H9 (cell line): Measurements from ENCODE around the gene LAMA5. TPM values are rescaled to one million over a fixed set of nuclear protein-coding genes. Genes with fewer than 3 reads are reported as not detected.

Experiments
- DNase-seq: peaks from one replicate; pipeline ENCODE4 v3.0.0-alpha.2; 2017
- H2AFZ ChIP-seq: one replicate; pipeline ENCODE4 v1.6.1; 2013; ENCODE audit warnings: mild to moderate bottlenecking, low read length, control low read depth, moderate library complexity
- H2AK5ac ChIP-seq: 2 replicates; pipeline ENCODE4 v1.6.1; 2013; ENCODE audit warnings: low read length, control low read depth, mixed read lengths; ENCODE audit not compliant: insufficient read length
- H2BK120ac ChIP-seq: one replicate; pipeline ENCODE4 v1.6.1; 2013; ENCODE audit warnings: low read depth, mild to moderate bottlenecking, low read length, control low read depth, inconsistent platforms; ENCODE audit not compliant: poor library complexity, severe bottlenecking
- H2BK12ac ChIP-seq: 2 replicates; pipeline ENCODE4 v1.6.1; 2013; ENCODE audit warnings: low read length, control low read depth, mixed read lengths, low read depth; ENCODE audit not compliant: insufficient read length
- H2BK15ac ChIP-seq: 2 replicates; pipeline ENCODE4 v1.6.1; 2013; ENCODE audit warnings: low read depth, low read length, control low read depth
- H2BK20ac ChIP-seq: one replicate; pipeline ENCODE4 v1.6.1; 2013; ENCODE audit warnings: low read depth, mild to moderate bottlenecking, low read length, control low read depth, inconsistent platforms; ENCODE audit not compliant: poor library complexity, severe bottlenecking
- H2BK5ac ChIP-seq: 2 replicates; pipeline ENCODE4 v1.6.1; 2013; ENCODE audit warnings: low read length, control low read depth, mixed read lengths; ENCODE audit not compliant: insufficient read length
- H3K14ac ChIP-seq: 2 replicates; pipeline ENCODE4 v1.6.1; 2013; ENCODE audit warnings: low read length, control low read depth; ENCODE audit not compliant: insufficient read depth
- H3K18ac ChIP-seq: 2 replicates; pipeline ENCODE4 v1.6.1; 2013; ENCODE audit warnings: low read depth, mild to moderate bottlenecking, mixed read lengths, low read length, control low read depth; ENCODE audit not compliant: insufficient read length
- H3K23ac ChIP-seq: 2 replicates; pipeline ENCODE4 v1.6.1; 2013; ENCODE audit warnings: low read length, control low read depth, mixed read lengths, low read depth; ENCODE audit not compliant: insufficient read length
- H3K23me2 ChIP-seq: 2 replicates; pipeline ENCODE4 v1.6.1; 2013; ENCODE audit warnings: low read depth, mild to moderate bottlenecking, mixed read lengths, low read length, control low read depth; ENCODE audit not compliant: insufficient read length, poor library complexity, severe bottlenecking
- H3K27ac ChIP-seq: 2 replicates; pipeline ENCODE4 v1.5.1; 2013; ENCODE audit warnings: low read length, control low read depth, mixed read lengths, low read depth; ENCODE audit not compliant: insufficient read length
- H3K27me3 ChIP-seq: 2 replicates; pipeline ENCODE4 v1.6.1; 2013; ENCODE audit warnings: low read length, control low read depth, inconsistent platforms; ENCODE audit not compliant: insufficient read depth
- H3K4ac ChIP-seq: 2 replicates; pipeline ENCODE4 v1.6.1; 2013; ENCODE audit warnings: low read depth, mild to moderate bottlenecking, control low read depth, inconsistent platforms, low read length, moderate library complexity
- H3K4me1 ChIP-seq: 2 replicates; pipeline ENCODE4 v1.6.1; 2013; ENCODE audit warnings: low read length, control low read depth, inconsistent platforms; ENCODE audit not compliant: insufficient read depth
- H3K4me2 ChIP-seq: 2 replicates; pipeline ENCODE4 v1.6.1; 2013; ENCODE audit warnings: low read length, control low read depth, mixed read lengths; ENCODE audit not compliant: insufficient read length, insufficient read depth
- H3K56ac ChIP-seq: 2 replicates; pipeline ENCODE4 v1.6.1; 2013; ENCODE audit warnings: low read depth, mild to moderate bottlenecking, mixed read lengths, low read length, control low read depth; ENCODE audit not compliant: insufficient read length
- H3K79me1 ChIP-seq: 2 replicates; pipeline ENCODE4 v1.6.1; 2013; ENCODE audit warnings: low read depth, mild to moderate bottlenecking, moderate library complexity, low read length, control low read depth, inconsistent platforms; ENCODE audit not compliant: insufficient read depth, poor library complexity, severe bottlenecking
- H3K79me2 ChIP-seq: 2 replicates; pipeline ENCODE4 v1.6.1; 2013; ENCODE audit warnings: low read length, control low read depth, inconsistent platforms; ENCODE audit not compliant: insufficient read depth
- H3K9ac ChIP-seq: 2 replicates; pipeline ENCODE4 v1.6.1; 2013; ENCODE audit warnings: low read length, control low read depth, mixed read lengths; ENCODE audit not compliant: insufficient read length; ENCODE audit errors: extremely low read depth
- H3K9me3 ChIP-seq: one replicate; pipeline ENCODE4 v1.6.1; 2013; ENCODE audit warnings: low read depth, low read length, inconsistent platforms; ENCODE audit not compliant: control insufficient read depth
- H3T11ph ChIP-seq: one replicate; pipeline ENCODE4 v1.6.1; 2013; ENCODE audit warnings: mild to moderate bottlenecking, low read length, control low read depth, inconsistent platforms
- H4K20me1 ChIP-seq: one replicate; pipeline ENCODE4 v1.6.1; 2013; ENCODE audit not compliant: control insufficient read depth, insufficient read length, insufficient read depth
- H4K5ac ChIP-seq: 2 replicates; pipeline ENCODE4 v1.6.1; 2013; ENCODE audit warnings: low read depth, mild to moderate bottlenecking, mixed read lengths, low read length, control low read depth; ENCODE audit not compliant: insufficient read length
- H4K8ac ChIP-seq: replicated peaks from 2 replicates; pipeline ENCODE4 v1.6.1; 2013; ENCODE audit warnings: low read length, control low read depth, mixed read lengths, low read depth; ENCODE audit not compliant: insufficient read length
- H4K91ac ChIP-seq: 2 replicates; pipeline ENCODE4 v1.6.1; 2013; ENCODE audit warnings: low read depth, mild to moderate bottlenecking, moderate library complexity, mixed read lengths, low read length, control low read depth; ENCODE audit not compliant: insufficient read length
- H3K27ac Mint-ChIP-seq, 3 experiments: 2 replicates in 2 of 3; 3 replicates in 1 of 3; pipeline ENCODE4 v1.8.0; 2020 to 2021; ENCODE audit warnings: mixed read lengths in 3 of 3, mild to moderate bottlenecking in 1 of 3, moderate library complexity in 1 of 3
- H3K27me3 Mint-ChIP-seq: 2 replicates; pipeline ENCODE4 v1.8.0; 2021; ENCODE audit warnings: low read depth, mild to moderate bottlenecking, moderate library complexity, mixed read lengths
- H3K36me3 Mint-ChIP-seq, 3 experiments: 2 replicates in 2 of 3; 3 replicates in 1 of 3; pipeline ENCODE4 v1.8.0; 2020 to 2021; ENCODE audit warnings: low read depth in 3 of 3, mixed read lengths in 3 of 3; ENCODE audit not compliant: insufficient read depth in 1 of 3
- H3K4me1 Mint-ChIP-seq, 2 experiments: 2 replicates each; pipeline ENCODE4 v1.8.0; 2020; ENCODE audit warnings: mixed read lengths in 2 of 2
- H3K4me3 Mint-ChIP-seq, 2 experiments: 2 replicates in 1 of 2; 3 replicates in 1 of 2; pipeline ENCODE4 v1.8.0; 2020 to 2021; ENCODE audit warnings: mild to moderate bottlenecking in 2 of 2, mixed read lengths in 2 of 2, moderate library complexity in 1 of 2
- H3K9me3 Mint-ChIP-seq, 2 experiments: 2 replicates in 1 of 2; 3 replicates in 1 of 2; pipeline ENCODE4 v1.8.0; 2020; ENCODE audit warnings: mild to moderate bottlenecking in 2 of 2, mixed read lengths in 2 of 2, moderate library complexity in 1 of 2
- WGBS: extraction: QIAGEN DNeasy Blood & Tissue Kit; methylation state at CpG from one replicate; pipeline ENCODE4 v1.1.7; 2013; ENCODE audit warnings: missing lambda C conversion rate, low lambda C conversion rate, mixed read lengths; ENCODE audit not compliant: insufficient read length; ENCODE audit errors: extremely low coverage; 5-methylcytosine and 5-hydroxymethylcytosine counted together
- total RNA-seq: library from RNA; stranded (reverse); gene quantifications from 2 replicates; pipeline ENCODE4 v1.2.1, GENCODE V29; 2021
- TF ChIP-seq, protein P1 (sequence below): fragments of 200-600 bp; sonication (generic); conservative IDR thresholded peaks from 3 replicates; pipeline ENCODE4 v1.8.0; 2021; ENCODE audit warnings: antibody characterized with exemption, mild to moderate bottlenecking

Gene LAMA5
- total RNA-seq, 1 experiment from 2014 or later = 200 TPM

- H2BK20ac ChIP-seq = no peak overlapping the region
- no peak overlapping the region for H4K8ac ChIP-seq
- TF ChIP-seq, protein P1, sequence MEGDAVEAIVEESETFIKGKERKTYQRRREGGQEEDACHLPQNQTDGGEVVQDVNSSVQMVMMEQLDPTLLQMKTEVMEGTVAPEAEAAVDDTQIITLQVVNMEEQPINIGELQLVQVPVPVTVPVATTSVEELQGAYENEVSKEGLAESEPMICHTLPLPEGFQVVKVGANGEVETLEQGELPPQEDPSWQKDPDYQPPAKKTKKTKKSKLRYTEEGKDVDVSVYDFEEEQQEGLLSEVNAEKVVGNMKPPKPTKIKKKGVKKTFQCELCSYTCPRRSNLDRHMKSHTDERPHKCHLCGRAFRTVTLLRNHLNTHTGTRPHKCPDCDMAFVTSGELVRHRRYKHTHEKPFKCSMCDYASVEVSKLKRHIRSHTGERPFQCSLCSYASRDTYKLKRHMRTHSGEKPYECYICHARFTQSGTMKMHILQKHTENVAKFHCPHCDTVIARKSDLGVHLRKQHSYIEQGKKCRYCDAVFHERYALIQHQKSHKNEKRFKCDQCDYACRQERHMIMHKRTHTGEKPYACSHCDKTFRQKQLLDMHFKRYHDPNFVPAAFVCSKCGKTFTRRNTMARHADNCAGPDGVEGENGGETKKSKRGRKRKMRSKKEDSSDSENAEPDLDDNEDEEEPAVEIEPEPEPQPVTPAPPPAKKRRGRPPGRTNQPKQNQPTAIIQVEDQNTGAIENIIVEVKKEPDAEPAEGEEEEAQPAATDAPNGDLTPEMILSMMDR = no peak
- no peak overlapping the region for H3K4me2 ChIP-seq
- no peak overlapping the region for H4K91ac ChIP-seq
- no peak overlapping the region for H3K27ac ChIP-seq
- H3K9ac ChIP-seq = no peak overlapping the region
- H3K18ac ChIP-seq = no peak overlapping the region
- H3K9me3 Mint-ChIP-seq = no peaks in the 10 kb centered on the region
- no peaks in the 10 kb centered on the region for H3K9me3 ChIP-seq
- H3K23ac ChIP-seq = no peak overlapping the region
- no peak overlapping the region for H2AK5ac ChIP-seq
- H3K23me2 ChIP-seq = no peaks in the 10 kb centered on the region
- no peaks in the 10 kb centered on the region for H3K4me1 Mint-ChIP-seq
- no peak for DNase-seq
- no peak overlapping the region for H2BK120ac ChIP-seq
- H3K4me3 Mint-ChIP-seq = no peak overlapping the region
- no peaks in the 10 kb centered on the region for H3K79me2 ChIP-seq
- H4K5ac ChIP-seq = no peak overlapping the region
- no peak overlapping the region for H3K56ac ChIP-seq
- WGBS = no CpG with 5 or more reads among the region's 20 CpGs
- peaks cover 3% of the 10 kb centered on the region for H4K20me1 ChIP-seq
- no peak overlapping the region for H2BK12ac ChIP-seq
- H3K14ac ChIP-seq = no peak overlapping the region
- H2AFZ ChIP-seq = no peak overlapping the region
- peaks cover 7 to 54% (median 37%) of the 10 kb centered on the region in 3 experiments; a peak in 6 of 7 replicates for H3K36me3 Mint-ChIP-seq
- H2BK15ac ChIP-seq = no peak overlapping the region
- no peaks in the 10 kb centered on the region for H3K27me3 ChIP-seq
- no peaks in the 10 kb centered on the region for H3K79me1 ChIP-seq
- no peak overlapping the region for H3K4ac ChIP-seq
- no peaks in the 10 kb centered on the region; the same call in 1 of the 2 replicates for H3K27me3 Mint-ChIP-seq
- no peak overlapping the region for H2BK5ac ChIP-seq
- H3K4me1 ChIP-seq = no peaks in the 10 kb centered on the region
- no peak overlapping the region for H3T11ph ChIP-seq
- H3K27ac Mint-ChIP-seq = no peak overlapping the region
These were observed 73.9 kb downstream of the LAMA5 start for GRCh38 chr20:62293111-62293784.
